ENCODE measurements around the gene MTCP1. TPM values are rescaled to one million over a fixed set of nuclear protein-coding genes. Genes with fewer than 3 reads are reported as not detected.

MTCP1 gene
- total and polyA plus RNA-seq, 2 donors (not counting 3 experiments of a cell fraction or from before 2014, with no cell fraction given): 1.8 to 15.8 TPM

DNA sequence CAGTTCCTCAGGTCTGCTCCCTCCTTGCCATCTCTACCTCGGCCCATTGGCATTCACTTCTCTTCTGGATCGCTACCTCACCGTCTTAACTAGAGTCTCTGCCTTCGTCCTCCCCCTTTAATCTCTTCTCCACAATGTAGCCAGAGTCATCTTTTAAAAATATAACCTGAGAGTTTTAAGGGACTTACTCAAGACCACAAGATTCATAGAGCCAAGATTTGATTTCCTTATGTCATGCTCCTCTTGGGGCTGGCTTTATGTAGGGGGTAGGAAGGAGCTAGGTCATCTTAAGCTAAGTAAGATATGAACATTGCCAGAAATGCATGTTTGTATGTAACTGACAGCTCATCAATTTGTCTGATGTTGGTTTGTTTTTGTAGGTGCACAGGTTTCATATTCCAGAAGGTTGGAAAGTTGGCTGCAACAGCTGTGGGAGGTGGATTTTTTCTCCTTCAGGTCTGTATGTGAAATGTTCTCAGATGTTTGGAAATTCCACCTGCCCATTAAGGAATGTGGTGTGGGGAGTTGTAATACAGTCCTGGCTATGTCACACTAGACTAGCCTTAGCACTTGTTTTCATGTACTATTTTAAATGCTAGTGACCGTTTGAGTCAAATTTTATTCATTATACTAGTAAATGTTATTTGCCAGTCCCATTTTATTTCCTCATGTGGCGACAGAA lies 24.7 kb downstream of the MTCP1 start:
- intact Hi-C loops (cut with micrococcal nuclease) (no loop called here), dilution Hi-C loops (cut with MboI; ENCODE audit: extremely low pct_ligation_motif_present, low sequenced_read_pairs) (no loop called here)
- Histone ChIP-seq H3K4me2 (ENCODE audit: insufficient read depth, low read length) (no peak overlapping the region), H3K9me3 (replicated peaks; ENCODE audit: control insufficient read depth, insufficient read depth, low read length) (no peaks in the 10 kb centered on the region), H3K27ac (ENCODE audit: insufficient read depth, low read depth, low read length) (no peak overlapping the region), H3K4me3 (replicated peaks in 1 of 3; ENCODE audit: insufficient read depth in 1 of 3, low read depth in 1 of 3, low read length in 3 of 3) (no peak overlapping the region), H3K9ac (replicated peaks; ENCODE audit: extremely low read depth, insufficient read depth, low read length) (no peak overlapping the region), H3K36me3 (ENCODE audit: control insufficient read depth in 2 of 2, extremely low read depth in 1 of 2, insufficient read depth in 2 of 2, low read length in 2 of 2) (peaks cover 0 to 2% of the 10 kb centered on the region in 2 experiments), H3K79me2 (ENCODE audit: control insufficient read depth, insufficient read depth, low read length) (no peaks in the 10 kb centered on the region), H4K20me1 (replicated peaks; ENCODE audit: control insufficient read depth, extremely low read depth, insufficient read depth, low read length) (no peaks in the 10 kb centered on the region), H3K9me1 (replicated peaks; ENCODE audit: control insufficient read depth, extremely low read depth, insufficient read depth, low read length) (no peaks in the 10 kb centered on the region), H2AFZ (ENCODE audit: low read depth, low read length) (no peak overlapping the region), H3K27me3 (ENCODE audit: control insufficient read depth in 2 of 2, insufficient read depth in 2 of 2, low read length in 2 of 2) (no peaks in the 10 kb centered on the region), H3K4me1 (ENCODE audit: control insufficient read depth, extremely low read depth, insufficient read depth, low read length) (no peaks in the 10 kb centered on the region)
- FAIRE-seq (no peak), DNase-seq (ENCODE audit: low read depth, low spot score) (no peak)
- POLR2A ChIA-PET: no interaction called here
- CTCF ChIA-PET: interaction anchor here (1.2 kb wide), 1 partner anchor 22 kb away, joined by 3 read pairs; no protein-coding TSS in a partner anchor
- no peak for TF ChIP-seq POLR2AphosphoS5 (IDR thresholded peaks at IDR 0.05; ENCODE audit: insufficient read depth, low read depth, low read length)
- TF ChIP-seq, protein P1, sequence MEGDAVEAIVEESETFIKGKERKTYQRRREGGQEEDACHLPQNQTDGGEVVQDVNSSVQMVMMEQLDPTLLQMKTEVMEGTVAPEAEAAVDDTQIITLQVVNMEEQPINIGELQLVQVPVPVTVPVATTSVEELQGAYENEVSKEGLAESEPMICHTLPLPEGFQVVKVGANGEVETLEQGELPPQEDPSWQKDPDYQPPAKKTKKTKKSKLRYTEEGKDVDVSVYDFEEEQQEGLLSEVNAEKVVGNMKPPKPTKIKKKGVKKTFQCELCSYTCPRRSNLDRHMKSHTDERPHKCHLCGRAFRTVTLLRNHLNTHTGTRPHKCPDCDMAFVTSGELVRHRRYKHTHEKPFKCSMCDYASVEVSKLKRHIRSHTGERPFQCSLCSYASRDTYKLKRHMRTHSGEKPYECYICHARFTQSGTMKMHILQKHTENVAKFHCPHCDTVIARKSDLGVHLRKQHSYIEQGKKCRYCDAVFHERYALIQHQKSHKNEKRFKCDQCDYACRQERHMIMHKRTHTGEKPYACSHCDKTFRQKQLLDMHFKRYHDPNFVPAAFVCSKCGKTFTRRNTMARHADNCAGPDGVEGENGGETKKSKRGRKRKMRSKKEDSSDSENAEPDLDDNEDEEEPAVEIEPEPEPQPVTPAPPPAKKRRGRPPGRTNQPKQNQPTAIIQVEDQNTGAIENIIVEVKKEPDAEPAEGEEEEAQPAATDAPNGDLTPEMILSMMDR (IDR thresholded peaks at IDR 0.05; ENCODE audit: extremely low read depth in 1 of 2, insufficient read depth in 1 of 2, low read depth in 1 of 2, low read length in 2 of 2): no peak
- no peak for TF ChIP-seq MYC (IDR thresholded peaks at IDR 0.05; ENCODE audit: low read depth, low read length)
- no peak for TF ChIP-seq EZH2 (IDR thresholded peaks at IDR 0.05; ENCODE audit: borderline replicate concordance, low read depth, low read length, severe bottlenecking)
- TF ChIP-seq GATA2 (IDR thresholded peaks at IDR 0.05; ENCODE audit: insufficient read depth, insufficient read length, low read depth, low read length): no peak
- TF ChIP-seq, protein P2, sequence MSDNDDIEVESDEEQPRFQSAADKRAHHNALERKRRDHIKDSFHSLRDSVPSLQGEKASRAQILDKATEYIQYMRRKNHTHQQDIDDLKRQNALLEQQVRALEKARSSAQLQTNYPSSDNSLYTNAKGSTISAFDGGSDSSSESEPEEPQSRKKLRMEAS (IDR thresholded peaks at IDR 0.05; ENCODE audit: insufficient read depth, insufficient read length): no peak
- no peak for TF ChIP-seq JUN (IDR thresholded peaks at IDR 0.05; ENCODE audit: borderline replicate concordance, insufficient read depth, insufficient read length, low read depth)
- BruUV-seq (replicated peaks): no TSS peak

Data from endothelial cell of umbilical vein (primary cell).